Measurements from ENCODE around the gene LZIC.
A peak's percentile ranks its signal among the peaks of the same experiment; 100 is the strongest.

DNA sequence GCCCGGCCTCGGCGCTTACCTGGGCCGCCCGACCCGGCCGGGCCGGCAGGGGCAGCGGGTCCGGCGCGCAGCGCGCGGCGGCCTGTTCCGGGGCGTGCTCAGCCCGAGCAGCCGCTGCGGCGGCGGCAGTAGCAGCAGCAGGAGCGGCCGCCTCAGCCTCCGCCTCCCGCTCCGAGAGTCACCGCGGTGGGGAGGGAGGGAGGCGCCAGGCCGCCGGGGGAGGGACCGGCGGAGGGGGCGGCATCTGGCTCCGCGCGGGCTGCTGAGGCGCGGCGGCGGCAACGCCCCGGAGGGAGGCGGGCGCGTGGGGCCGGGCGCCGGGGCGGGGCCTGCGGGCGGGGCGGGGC is 33.1 kb downstream of the LZIC start, which contains the start of gene CTNNBIP1:
- TF ChIP-seq, protein P1, sequence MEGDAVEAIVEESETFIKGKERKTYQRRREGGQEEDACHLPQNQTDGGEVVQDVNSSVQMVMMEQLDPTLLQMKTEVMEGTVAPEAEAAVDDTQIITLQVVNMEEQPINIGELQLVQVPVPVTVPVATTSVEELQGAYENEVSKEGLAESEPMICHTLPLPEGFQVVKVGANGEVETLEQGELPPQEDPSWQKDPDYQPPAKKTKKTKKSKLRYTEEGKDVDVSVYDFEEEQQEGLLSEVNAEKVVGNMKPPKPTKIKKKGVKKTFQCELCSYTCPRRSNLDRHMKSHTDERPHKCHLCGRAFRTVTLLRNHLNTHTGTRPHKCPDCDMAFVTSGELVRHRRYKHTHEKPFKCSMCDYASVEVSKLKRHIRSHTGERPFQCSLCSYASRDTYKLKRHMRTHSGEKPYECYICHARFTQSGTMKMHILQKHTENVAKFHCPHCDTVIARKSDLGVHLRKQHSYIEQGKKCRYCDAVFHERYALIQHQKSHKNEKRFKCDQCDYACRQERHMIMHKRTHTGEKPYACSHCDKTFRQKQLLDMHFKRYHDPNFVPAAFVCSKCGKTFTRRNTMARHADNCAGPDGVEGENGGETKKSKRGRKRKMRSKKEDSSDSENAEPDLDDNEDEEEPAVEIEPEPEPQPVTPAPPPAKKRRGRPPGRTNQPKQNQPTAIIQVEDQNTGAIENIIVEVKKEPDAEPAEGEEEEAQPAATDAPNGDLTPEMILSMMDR (IDR thresholded peaks at IDR 0.05): peak in 1 of 5 experiments; percentile 3
- peak in 1 of 2 donors; percentile 33 for TF ChIP-seq POLR2A (IDR thresholded peaks at IDR 0.05)
- TF ChIP-seq EP300 (IDR thresholded peaks at IDR 0.05): no peak
